SK-N-SH (cell line): ENCODE results near the gene TPM3. TPM values are rescaled to one million over a fixed set of nuclear protein-coding genes. Genes with fewer than 3 reads are reported as not detected.

Source experiments
- CTCF ChIA-PET: fragments of 300-600, 350-600 bp; formaldehyde crosslinking; extraction: SDS; loops from one replicate; lab custom pipeline; 2021; lab: Yijun Ruan, JAX
- POLR2A ChIA-PET: fragments of 350-600 bp; sonication (Branson Sonifier 250); formaldehyde crosslinking; extraction: SDS; loops from one replicate; lab custom pipeline; 2020; ENCODE audit warnings: antibody characterized with exemption, inconsistent platforms; lab: Yijun Ruan, JAX
- DNase-seq: peaks from one replicate; pipeline ENCODE4 v3.0.0; 2012
- H2AFZ ChIP-seq: fragments of 200-600 bp; sonication (generic); 2 replicates; pipeline ENCODE4 v1.8.1; 2016; ENCODE audit warnings: antibody characterized with exemption, mild to moderate bottlenecking, low read depth
- H3F3A ChIP-seq: fragments of 200-600 bp; sonication (generic); replicated peaks from 2 replicates; pipeline ENCODE3; 2016; ENCODE audit warnings: antibody characterized with exemption, mild to moderate bottlenecking; ENCODE audit not compliant: insufficient read depth
- H3K27ac ChIP-seq, 2 experiments: fragments of 200-500 bp in 1 of 2; fragments of 200-600 bp in 1 of 2; sonication (Bioruptor generic) in 1 of 2; sonication (generic), shearing (Covaris generic) in 1 of 2; 2 replicates each; pipeline versions ENCODE4 v1.5.1 to v1.6.1; 2014 to 2016; ENCODE audit warnings: low read depth in 2 of 2, inconsistent platforms in 1 of 2, low read length in 1 of 2, mild to moderate bottlenecking in 1 of 2, mixed read lengths in 1 of 2
- H3K27me3 ChIP-seq: fragments of 200-600 bp; sonication (generic), shearing (Covaris generic); 2 replicates; pipeline ENCODE4 v1.6.1; 2016; ENCODE audit warnings: mixed run types; ENCODE audit not compliant: insufficient read depth
- H3K36me3 ChIP-seq, 2 experiments: fragments of 200-500 bp in 1 of 2; fragments of 200-600 bp in 1 of 2; sonication (Bioruptor generic) in 1 of 2; sonication (generic) in 1 of 2; replicated peaks in 1 of 2; 2 replicates each; pipeline versions ENCODE3 to v1.5.1; 2014 to 2016; ENCODE audit warnings: low read length in 1 of 2, mild to moderate bottlenecking in 1 of 2; ENCODE audit not compliant: insufficient read depth in 2 of 2, control insufficient read depth in 1 of 2
- H3K4me1 ChIP-seq, 2 experiments: fragments of 200-500 bp in 1 of 2; fragments of 200-600 bp in 1 of 2; sonication (Bioruptor generic) in 1 of 2; sonication (generic), shearing (Covaris generic) in 1 of 2; 2 replicates each; pipeline versions ENCODE4 v1.5.1 to v1.6.1; 2014 to 2016; ENCODE audit warnings: low read depth in 1 of 2, low read length in 1 of 2, mixed run types in 1 of 2; ENCODE audit not compliant: insufficient read depth in 2 of 2, control insufficient read depth in 1 of 2
- H3K4me2 ChIP-seq: fragments of 200-600 bp; sonication (generic), shearing (Covaris generic); 2 replicates; pipeline ENCODE4 v1.6.1; 2017; ENCODE audit warnings: mixed run types
- H3K4me3 ChIP-seq, 2 experiments: fragments of 200-500 bp in 1 of 2; fragments of 200-600 bp in 1 of 2; sonication (Bioruptor generic) in 1 of 2; sonication (generic), shearing (Covaris generic) in 1 of 2; 2 replicates each; pipeline versions ENCODE4 v1.5.1 to v1.8.1; 2014 to 2016; ENCODE audit warnings: low read depth in 2 of 2, inconsistent platforms in 1 of 2, low read length in 1 of 2, mild to moderate bottlenecking in 1 of 2, mixed read lengths in 1 of 2, moderate library complexity in 1 of 2
- H3K79me2 ChIP-seq: fragments of 200-600 bp; sonication (generic); 2 replicates; pipeline ENCODE4 v1.8.1; 2017; ENCODE audit warnings: mild to moderate bottlenecking; ENCODE audit not compliant: insufficient read depth
- H3K9ac ChIP-seq: fragments of 200-600 bp; sonication (generic); 2 replicates; pipeline ENCODE4 v1.6.1; 2017; ENCODE audit warnings: mixed run types
- H3K9me2 ChIP-seq: fragments of 200-600 bp; sonication (generic); 2 replicates; pipeline ENCODE4 v1.6.1; 2017; ENCODE audit warnings: mixed run types
- H3K9me3 ChIP-seq: fragments of 200-600 bp; sonication (generic); 2 replicates; pipeline ENCODE4 v1.6.1; 2017; ENCODE audit warnings: mixed run types, mild to moderate bottlenecking, moderate library complexity
- H4K20me1 ChIP-seq: fragments of 200-600 bp; sonication (generic); 2 replicates; pipeline ENCODE4 v1.6.1; 2017; ENCODE audit warnings: mild to moderate bottlenecking, mixed run types; ENCODE audit not compliant: insufficient read depth
- EP300 ChIP-seq, 2 experiments: IDR thresholded peaks; 2 replicates each; pipeline versions ENCODE4 v1.4.0 to v1.6.1; 2012; ENCODE audit warnings: borderline replicate concordance in 1 of 2, low read depth in 1 of 2, low read length in 1 of 2
- GABPA ChIP-seq: IDR thresholded peaks from 2 replicates; pipeline ENCODE4 v1.4.0; 2012; ENCODE audit warnings: low read depth, mild to moderate bottlenecking
- GATA2 ChIP-seq: sonication (generic); formaldehyde crosslinking; IDR thresholded peaks from 2 replicates; pipeline ENCODE4 v1.5.0; 2020; ENCODE audit warnings: mild to moderate bottlenecking, missing genetic modification reagents
- IRF3 ChIP-seq: fragments of 150-350 bp; IDR thresholded peaks from 2 replicates; pipeline ENCODE4 v1.6.1; 2016; ENCODE audit warnings: mild to moderate bottlenecking, low read depth, low read length
- JUND ChIP-seq: IDR thresholded peaks from 2 replicates; pipeline ENCODE4 v1.4.0; 2012
- MXI1 ChIP-seq: IDR thresholded peaks from 2 replicates; pipeline ENCODE4 v1.6.1; 2012; ENCODE audit warnings: mild to moderate bottlenecking, low read depth, low read length, improper control_type of control experiment
- NRF1 ChIP-seq: IDR thresholded peaks from 2 replicates; pipeline ENCODE4 v1.6.1; 2012; ENCODE audit warnings: low read depth, mild to moderate bottlenecking, low read length
- PBX3 ChIP-seq: IDR thresholded peaks from 2 replicates; pipeline ENCODE4; 2012
- RAD21 ChIP-seq: IDR thresholded peaks from 2 replicates; pipeline ENCODE4 v1.6.1; 2012; ENCODE audit warnings: mild to moderate bottlenecking, low read length
- REST ChIP-seq: IDR thresholded peaks from 2 replicates; pipeline ENCODE4 v1.6.1; 2012; ENCODE audit warnings: mild to moderate bottlenecking, low read depth, low read length, moderate library complexity
- RFX5 ChIP-seq: IDR thresholded peaks from 2 replicates; pipeline ENCODE4 v1.6.1; 2012; ENCODE audit warnings: mild to moderate bottlenecking, improper control_type of control experiment, low read length
- SIN3A ChIP-seq: IDR thresholded peaks from 2 replicates; pipeline ENCODE4 v1.6.1; 2012; ENCODE audit warnings: low read depth, mild to moderate bottlenecking, low read length, moderate library complexity, borderline replicate concordance
- TAF1 ChIP-seq: IDR thresholded peaks from 2 replicates; pipeline ENCODE4 v1.6.1; 2012; ENCODE audit warnings: low read depth, mild to moderate bottlenecking, low read length, moderate library complexity, borderline replicate concordance
- TCF12 ChIP-seq: IDR thresholded peaks from 2 replicates; pipeline ENCODE4 v1.4.0; 2012
- USF1 ChIP-seq: IDR thresholded peaks from 2 replicates; pipeline ENCODE4 v1.4.0; 2012; ENCODE audit warnings: low read depth, borderline replicate concordance
- ZBTB33 ChIP-seq: IDR thresholded peaks from 2 replicates; pipeline ENCODE4 v1.4.0; 2012; ENCODE audit warnings: low read depth, borderline replicate concordance
- WGBS: methylation state at CpG from one replicate; pipeline ENCODE4 v1.1.6; 2017; ENCODE audit warnings: low lambda C conversion rate; 5-methylcytosine and 5-hydroxymethylcytosine counted together
- polyA plus RNA-seq, 3 experiments: library from polyadenylated mRNA; depleted of rRNA; stranded (reverse); fragments of >200 nt; gene quantifications; 2 replicates each; pipeline ENCODE4 v1.2.3, GENCODE V29; 2012

The TPM3 gene
- polyA plus RNA-seq, 1 of the 3 experiments (the other 2 are of a cell fraction): 324 TPM

- POLR2A ChIA-PET: no interaction called here
- CTCF ChIA-PET: interaction anchor here (0.8 to 1.9 kb wide), 2 partner anchors 13 to 16 kb away, joined by 3 to 10 read pairs; no protein-coding TSS in a partner anchor
- H4K20me1 ChIP-seq: peaks cover 33% of the 10 kb centered on the region
Observed at GRCh38 chr1:154159554-154159953, 32.3 kb downstream of the TPM3 start.

GRCh38 chr1:154158307-154159125 lies 33.4 kb downstream of the TPM3 start:
- H3K79me2 ChIP-seq: peaks cover 31% of the 10 kb centered on the region; the same call in 1 of the 2 replicates
- H3K27ac ChIP-seq: no peak overlapping the region
- peaks cover 70 to 72% of the 10 kb centered on the region in 2 experiments for H3K36me3 ChIP-seq
- H4K20me1 ChIP-seq: peaks cover 25% of the 10 kb centered on the region
- H3K9me3 ChIP-seq: no peaks in the 10 kb centered on the region
- peaks cover 64% of the 10 kb centered on the region for H3F3A ChIP-seq
- DNase-seq: no peak
- POLR2A ChIA-PET: interaction anchor here (0.5 to 0.6 kb wide), 2 partner anchors 10 to 141 kb away, joined by 3 to 5 read pairs; no protein-coding TSS in a partner anchor
- WGBS: 93% methylated on average over 8 of the region's 8 CpGs
- no peak overlapping the region for H3K4me2 ChIP-seq
- H2AFZ ChIP-seq: no peak overlapping the region
- H3K4me3 ChIP-seq: no peak overlapping the region
- no peaks in the 10 kb centered on the region for H3K4me1 ChIP-seq
- no peaks in the 10 kb centered on the region for H3K9me2 ChIP-seq
- H3K27me3 ChIP-seq: no peaks in the 10 kb centered on the region
- CTCF ChIA-PET: interaction anchor here (1.4 to 1.9 kb wide), 2 partner anchors 12 to 13 kb away, joined by 5 to 10 read pairs; no protein-coding TSS in a partner anchor
- no peak overlapping the region for H3K9ac ChIP-seq
- TF ChIP-seq JUND (no peak), PBX3 (no peak), EP300 (IDR thresholded peaks at IDR 0.05; ENCODE audit: borderline replicate concordance in 1 of 2, low read depth in 1 of 2, low read length in 1 of 2) (no peak), REST (no peak), IRF3 (no peak), RAD21 (no peak)

More at GRCh38 chr1:154159554-154159953, 32.3 kb downstream of the TPM3 start:
- H3K9me2 ChIP-seq: no peaks in the 10 kb centered on the region
- no peak for DNase-seq
- peaks cover 58% of the 10 kb centered on the region for H3F3A ChIP-seq
- peaks cover 75 to 79% of the 10 kb centered on the region in 2 experiments for H3K36me3 ChIP-seq
- H2AFZ ChIP-seq: no peak overlapping the region
- peaks cover 41% of the 10 kb centered on the region for H3K79me2 ChIP-seq
- no peak overlapping the region for H3K9ac ChIP-seq
- H3K27ac ChIP-seq: no peak overlapping the region
- no peaks in the 10 kb centered on the region for H3K9me3 ChIP-seq
- H3K4me3 ChIP-seq: no peak overlapping the region; a peak in 1 of 4 replicates
- H3K27me3 ChIP-seq: no peaks in the 10 kb centered on the region
- TF ChIP-seq EP300 (IDR thresholded peaks at IDR 0.05; ENCODE audit: borderline replicate concordance in 1 of 2, low read depth in 1 of 2, low read length in 1 of 2): no peak
- TF ChIP-seq USF1: no peak
- TF ChIP-seq RFX5: no peak
- no peak for TF ChIP-seq GABPA
- no peak for TF ChIP-seq TCF12
- TF ChIP-seq NRF1: no peak
- no peak for TF ChIP-seq TAF1
- TF ChIP-seq ZBTB33: no peak
- TF ChIP-seq MXI1: no peak
- TF ChIP-seq JUND: no peak
- no peak for TF ChIP-seq SIN3A
- no peak for TF ChIP-seq RAD21
- TF ChIP-seq GATA2 (CRISPR knock-in tag): no peak
- H3K4me2 ChIP-seq: no peak overlapping the region
- no peaks in the 10 kb centered on the region for H3K4me1 ChIP-seq
